Thoracic aorta (tissue), 2 donors: ENCODE data around the gene P2RX1. TPM values are rescaled to one million over a fixed set of nuclear protein-coding genes. Genes with fewer than 3 reads are reported as not detected.

Experiments used
- ATAC-seq: fragments of 150-250 bp; one replicate; pipeline ENCODE4 v1.8.0; 2017; ENCODE audit warnings: low read depth; ENCODE audit not compliant: insufficient number of reproducible peaks, low FRiP score
- DNase-seq: peaks from one replicate; pipeline ENCODE4 v3.0.0-alpha.2; 2020; ENCODE audit warnings: low spot score
- H3K27ac ChIP-seq, 2 donors: fragments of 200-600 bp; sonication (generic); 1 replicate in 1 of 2; 2 replicates in 1 of 2; pipeline ENCODE4 v1.5.1; 2016; ENCODE audit warnings: mild to moderate bottlenecking in 2 of 2, moderate library complexity in 2 of 2
- H3K27me3 ChIP-seq: fragments of 200-600 bp; sonication (generic); replicated peaks from 2 replicates; pipeline ENCODE4 v1.6.0; 2016; ENCODE audit warnings: mild to moderate bottlenecking; ENCODE audit not compliant: insufficient read depth
- H3K36me3 ChIP-seq: fragments of 200-600 bp; sonication (generic); one replicate; pipeline ENCODE4 v1.5.1; 2016
- H3K4me1 ChIP-seq, 2 donors: fragments of 200-600 bp; sonication (generic); 1 replicate in 1 of 2; 2 replicates in 1 of 2; pipeline versions ENCODE4 v1.5.1 to v1.6.0; 2016; ENCODE audit warnings: low read depth in 2 of 2, mild to moderate bottlenecking in 1 of 2; ENCODE audit not compliant: control insufficient read depth in 1 of 2
- H3K4me3 ChIP-seq: fragments of 200-600 bp; sonication (generic); 2 replicates; pipeline ENCODE4 v1.5.1; 2016; ENCODE audit warnings: mild to moderate bottlenecking
- H3K9me3 ChIP-seq: fragments of 200-600 bp; sonication (generic); 2 replicates; pipeline ENCODE4 v1.5.1; 2016
- total RNA-seq, 2 donors: library from RNA; depleted of rRNA; stranded (reverse); fragments of >200 nt; gene quantifications; one replicate each; pipeline versions ENCODE4 v1.1.0 to v1.2.3, GENCODE V29; 2016
- TF ChIP-seq, protein P1 (sequence below): fragments of 200-600 bp; sonication (generic); IDR thresholded peaks from one replicate; pipeline ENCODE4 v1.5.1; 2019; ENCODE audit warnings: antibody characterized with exemption

Gene P2RX1
- total RNA-seq, 2 donors from 2014 or later, result 0.63 to 7.3 TPM

DNA sequence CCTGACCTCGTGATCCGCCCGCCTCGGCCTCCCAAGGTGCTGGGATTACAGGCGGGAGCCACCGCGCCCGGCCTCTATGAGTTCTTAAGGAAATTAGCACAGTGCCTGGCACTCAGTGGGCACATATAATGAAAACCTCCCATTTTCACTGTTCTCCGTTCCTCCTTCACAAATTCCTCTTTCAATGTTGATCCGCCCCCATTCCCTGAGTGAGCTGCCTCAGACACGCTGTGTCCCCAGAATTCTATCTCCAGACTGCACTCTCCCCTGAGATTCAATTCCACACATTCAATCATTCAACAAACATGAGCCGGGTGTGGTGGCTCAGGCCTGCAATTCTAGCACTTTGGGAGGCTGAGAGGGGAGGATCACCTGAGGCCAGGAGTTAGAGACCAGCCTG is 7.0 kb downstream of the P2RX1 start:
- H3K27ac ChIP-seq, result no peak overlapping the region
- TF ChIP-seq, protein P1, sequence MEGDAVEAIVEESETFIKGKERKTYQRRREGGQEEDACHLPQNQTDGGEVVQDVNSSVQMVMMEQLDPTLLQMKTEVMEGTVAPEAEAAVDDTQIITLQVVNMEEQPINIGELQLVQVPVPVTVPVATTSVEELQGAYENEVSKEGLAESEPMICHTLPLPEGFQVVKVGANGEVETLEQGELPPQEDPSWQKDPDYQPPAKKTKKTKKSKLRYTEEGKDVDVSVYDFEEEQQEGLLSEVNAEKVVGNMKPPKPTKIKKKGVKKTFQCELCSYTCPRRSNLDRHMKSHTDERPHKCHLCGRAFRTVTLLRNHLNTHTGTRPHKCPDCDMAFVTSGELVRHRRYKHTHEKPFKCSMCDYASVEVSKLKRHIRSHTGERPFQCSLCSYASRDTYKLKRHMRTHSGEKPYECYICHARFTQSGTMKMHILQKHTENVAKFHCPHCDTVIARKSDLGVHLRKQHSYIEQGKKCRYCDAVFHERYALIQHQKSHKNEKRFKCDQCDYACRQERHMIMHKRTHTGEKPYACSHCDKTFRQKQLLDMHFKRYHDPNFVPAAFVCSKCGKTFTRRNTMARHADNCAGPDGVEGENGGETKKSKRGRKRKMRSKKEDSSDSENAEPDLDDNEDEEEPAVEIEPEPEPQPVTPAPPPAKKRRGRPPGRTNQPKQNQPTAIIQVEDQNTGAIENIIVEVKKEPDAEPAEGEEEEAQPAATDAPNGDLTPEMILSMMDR, result no peak
- no peaks in the 10 kb centered on the region for H3K36me3 ChIP-seq
- H3K27me3 ChIP-seq, result no peaks in the 10 kb centered on the region
- no peak for DNase-seq
- no peaks in the 10 kb centered on the region for H3K9me3 ChIP-seq
- H3K4me3 ChIP-seq, result no peak overlapping the region
- peaks cover 0 to 8% of the 10 kb centered on the region in 2 donors for H3K4me1 ChIP-seq
- ATAC-seq, result no peak

DNA sequence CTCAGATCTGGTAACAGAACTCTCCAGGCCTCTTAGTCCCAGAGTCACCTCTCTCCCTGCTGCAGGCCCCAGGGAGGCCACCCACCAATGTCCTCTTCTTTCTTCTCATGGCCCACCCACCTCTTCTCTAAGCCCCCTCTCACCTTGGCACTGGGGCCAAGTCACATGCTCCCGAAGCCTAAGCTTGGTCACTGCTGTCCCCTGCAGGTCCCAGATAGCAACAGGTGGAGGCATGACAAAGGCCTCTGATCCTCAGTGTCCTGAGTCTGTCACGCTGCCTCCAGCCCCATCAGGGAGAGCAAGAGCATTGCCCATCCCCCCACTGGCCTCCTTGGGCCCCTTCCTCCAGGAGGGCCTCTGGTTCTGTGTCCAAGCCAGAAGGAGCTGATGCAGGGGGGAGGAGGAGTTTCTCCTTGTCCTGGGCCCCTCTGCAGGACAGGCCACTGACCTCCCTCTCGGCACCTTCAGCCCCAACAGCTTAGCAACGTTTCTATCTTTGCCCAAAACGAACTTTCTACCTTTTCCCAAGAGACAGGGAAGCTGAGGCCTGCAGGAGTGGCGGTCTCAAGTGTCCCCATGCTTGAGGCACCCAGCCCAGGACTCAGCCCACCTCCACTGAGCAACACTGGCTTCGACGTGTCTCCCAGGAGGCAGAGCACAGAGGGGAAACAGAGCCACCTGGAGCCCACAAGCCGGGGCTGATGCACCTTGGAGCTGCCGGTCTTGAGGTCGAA is 8.6 kb downstream of the P2RX1 start:
- Histone ChIP-seq H3K9me3 (no peaks in the 10 kb centered on the region), H3K4me3 (no peak overlapping the region), H3K36me3 (no peaks in the 10 kb centered on the region), H3K4me1 (no peaks in the 10 kb centered on the region), H3K27me3 (no peaks in the 10 kb centered on the region), H3K27ac (no peak overlapping the region)
- DNase-seq (no peak), ATAC-seq (no peak)
- TF ChIP-seq, protein P1, result no peak

DNA sequence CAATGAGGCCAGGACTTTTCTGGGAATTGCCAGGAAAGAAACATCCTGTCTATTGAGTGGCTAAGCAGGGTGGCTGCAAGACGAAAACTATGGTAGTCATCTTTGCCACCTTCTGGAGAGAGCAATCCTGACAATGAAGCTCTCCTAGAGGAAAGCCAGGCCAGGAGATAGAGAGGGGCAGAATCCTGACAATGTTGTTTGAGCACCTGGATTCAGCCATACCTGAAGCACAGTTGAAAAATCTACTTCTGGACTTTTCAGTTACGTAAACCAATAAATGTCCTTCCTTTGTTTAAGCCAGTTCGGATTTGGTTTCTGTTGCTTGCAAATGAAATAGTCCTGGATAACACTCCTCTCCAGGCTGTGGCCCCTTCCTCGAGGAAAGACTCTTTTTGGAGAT is 9.4 kb downstream of the P2RX1 start:
- no peak overlapping the region for H3K4me3 ChIP-seq
- H3K27me3 ChIP-seq, result no peaks in the 10 kb centered on the region
- no peak overlapping the region for H3K27ac ChIP-seq
- TF ChIP-seq, protein P1, result no peak
- no peaks in the 10 kb centered on the region for H3K9me3 ChIP-seq
- H3K4me1 ChIP-seq, result no peaks in the 10 kb centered on the region
- no peak for DNase-seq
- no peak for ATAC-seq
- H3K36me3 ChIP-seq, result no peaks in the 10 kb centered on the region

DNA sequence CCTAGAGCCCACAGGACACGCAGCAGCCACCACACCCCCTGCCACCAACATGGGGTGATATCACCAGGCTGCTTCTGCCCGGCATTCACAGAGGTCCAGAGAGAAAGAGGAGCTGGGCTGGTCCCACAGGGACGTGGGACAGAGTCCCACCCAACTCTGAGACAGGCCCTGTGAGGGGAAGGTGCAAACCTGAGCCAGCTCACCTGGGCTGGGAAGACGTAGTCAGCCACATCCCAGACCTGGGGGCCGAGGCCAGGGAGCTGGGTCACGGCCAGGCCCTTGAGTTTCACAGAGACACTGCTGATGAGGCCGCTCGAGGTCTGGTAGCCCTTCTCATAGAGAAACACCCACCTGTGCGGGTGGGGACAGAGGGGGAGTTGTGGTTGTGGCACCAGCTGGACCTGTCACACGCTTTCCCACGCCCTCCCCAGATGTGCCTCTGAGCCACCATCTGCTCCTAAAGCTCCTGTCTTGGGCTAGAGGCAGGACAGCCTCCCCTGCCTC is 11.2 kb downstream of the P2RX1 start:
- no peak overlapping the region for H3K4me3 ChIP-seq
- H3K4me1 ChIP-seq, result no peaks in the 10 kb centered on the region
- H3K9me3 ChIP-seq, result no peaks in the 10 kb centered on the region
- TF ChIP-seq, protein P1, result no peak
- H3K36me3 ChIP-seq, result no peaks in the 10 kb centered on the region
- H3K27me3 ChIP-seq, result no peaks in the 10 kb centered on the region
- ATAC-seq (no peak), DNase-seq (no peak)
- no peak overlapping the region for H3K27ac ChIP-seq

DNA sequence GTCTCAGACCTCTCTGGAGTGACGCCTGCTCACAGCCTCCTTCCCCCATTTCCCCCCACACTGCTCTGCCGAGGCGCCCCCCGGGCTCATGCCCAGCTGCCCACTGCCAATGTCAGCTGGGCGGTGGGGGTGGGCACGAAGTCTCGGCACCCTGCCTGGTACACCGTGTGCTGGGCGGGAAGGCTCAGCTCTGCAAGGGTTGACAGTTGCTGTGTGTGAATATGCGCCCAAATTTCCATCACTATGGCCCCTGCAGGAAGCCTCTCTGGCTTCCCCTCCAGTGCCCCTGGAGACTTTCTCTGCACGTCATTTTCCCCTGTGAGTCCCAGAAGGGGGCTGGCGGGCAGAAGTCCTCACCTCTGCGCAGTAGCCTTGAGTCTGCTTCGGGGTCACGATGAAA is 11.8 kb downstream of the P2RX1 start:
- no peak for ATAC-seq
- Histone ChIP-seq H3K4me3 (no peak overlapping the region), H3K4me1 (no peaks in the 10 kb centered on the region), H3K9me3 (no peaks in the 10 kb centered on the region), H3K36me3 (no peaks in the 10 kb centered on the region), H3K27me3 (no peaks in the 10 kb centered on the region), H3K27ac (no peak overlapping the region)
- TF ChIP-seq, protein P1, result no peak
- no peak for DNase-seq
